ENCODE results near the gene CD82. TPM values are rescaled to one million over a fixed set of nuclear protein-coding genes. Genes with fewer than 3 reads are reported as not detected.
"Not testable (repeated sequence)": the region's sequence is repeated elsewhere in the genome, so short reads cannot be mapped to it uniquely, and the experiment has no call there.

Gene CD82
- total and polyA plus RNA-seq, 12 donors: 2.3 to 53.4 (median 17.8) TPM

DNA sequence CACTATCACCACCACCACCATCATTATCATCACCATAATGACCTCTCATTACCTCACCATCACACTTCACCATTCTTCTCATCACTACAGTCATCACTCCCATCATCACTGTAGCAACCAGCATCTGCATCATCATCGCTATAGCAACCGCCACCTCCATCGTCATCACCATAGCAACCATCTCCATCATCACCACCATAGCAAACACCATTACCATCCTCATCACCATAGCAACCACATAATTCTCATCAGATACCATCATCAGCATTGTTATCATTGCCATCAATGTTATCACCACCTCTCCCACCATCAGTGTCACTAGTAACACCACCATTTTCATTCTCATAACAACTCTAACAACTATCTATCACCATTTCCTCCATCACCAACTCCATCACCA, 23.1 kb upstream of the CD82 start:
- H3K27me3 ChIP-seq: no peaks in the 10 kb centered on the region
- H3K9me3 ChIP-seq (replicated peaks in 1 of 3): no peaks in the 10 kb centered on the region
- no peak overlapping the region for H3K4me3 ChIP-seq
- 87 to 91% (median 90%) methylated on average over 3 of the region's 3 CpGs for WGBS, 4 donors
- DNase-seq: no peak
- intact Hi-C loops (cut with DNase I): no loop called here
- no peaks in the 10 kb centered on the region for H3K36me3 ChIP-seq (replicated peaks in 1 of 2)
- H3K27ac ChIP-seq: no peak overlapping the region
- TF ChIP-seq, protein P1, sequence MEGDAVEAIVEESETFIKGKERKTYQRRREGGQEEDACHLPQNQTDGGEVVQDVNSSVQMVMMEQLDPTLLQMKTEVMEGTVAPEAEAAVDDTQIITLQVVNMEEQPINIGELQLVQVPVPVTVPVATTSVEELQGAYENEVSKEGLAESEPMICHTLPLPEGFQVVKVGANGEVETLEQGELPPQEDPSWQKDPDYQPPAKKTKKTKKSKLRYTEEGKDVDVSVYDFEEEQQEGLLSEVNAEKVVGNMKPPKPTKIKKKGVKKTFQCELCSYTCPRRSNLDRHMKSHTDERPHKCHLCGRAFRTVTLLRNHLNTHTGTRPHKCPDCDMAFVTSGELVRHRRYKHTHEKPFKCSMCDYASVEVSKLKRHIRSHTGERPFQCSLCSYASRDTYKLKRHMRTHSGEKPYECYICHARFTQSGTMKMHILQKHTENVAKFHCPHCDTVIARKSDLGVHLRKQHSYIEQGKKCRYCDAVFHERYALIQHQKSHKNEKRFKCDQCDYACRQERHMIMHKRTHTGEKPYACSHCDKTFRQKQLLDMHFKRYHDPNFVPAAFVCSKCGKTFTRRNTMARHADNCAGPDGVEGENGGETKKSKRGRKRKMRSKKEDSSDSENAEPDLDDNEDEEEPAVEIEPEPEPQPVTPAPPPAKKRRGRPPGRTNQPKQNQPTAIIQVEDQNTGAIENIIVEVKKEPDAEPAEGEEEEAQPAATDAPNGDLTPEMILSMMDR (IDR thresholded peaks at IDR 0.05): no peak
- TF ChIP-seq POLR2A (IDR thresholded peaks at IDR 0.05): no peak
- H3K4me1 ChIP-seq (replicated peaks in 1 of 2): no peaks in the 10 kb centered on the region

DNA sequence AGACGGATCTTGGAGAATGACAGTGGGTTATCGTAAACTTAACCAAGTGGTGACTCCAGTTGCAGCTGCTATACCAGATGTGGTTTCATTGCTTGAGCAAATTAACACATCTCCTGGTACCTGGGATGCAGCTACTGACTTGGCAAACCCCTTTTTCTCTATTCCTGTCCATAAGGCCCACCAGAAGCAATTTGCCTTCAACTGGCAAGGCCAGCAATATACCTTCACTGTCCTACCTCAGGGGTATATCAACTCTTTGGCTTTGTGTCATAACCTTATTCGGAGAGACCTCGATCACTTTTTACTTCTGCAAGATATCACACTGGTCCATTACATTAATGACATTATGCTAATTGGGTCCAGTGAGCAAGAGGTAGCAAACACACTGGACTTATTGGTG, 18.5 kb upstream of the CD82 start:
- intact Hi-C loops (cut with DNase I); H3K36me3 ChIP-seq (replicated peaks in 1 of 2); H3K4me1 ChIP-seq (replicated peaks in 1 of 2); H3K4me3 ChIP-seq; H3K9me3 ChIP-seq (replicated peaks in 1 of 3); DNase-seq; H3K27ac ChIP-seq; H3K27me3 ChIP-seq: not testable (repeated sequence)
- WGBS, 4 donors: 86 to 93% (median 88%) methylated on average over 4 of the region's 4 CpGs

DNA sequence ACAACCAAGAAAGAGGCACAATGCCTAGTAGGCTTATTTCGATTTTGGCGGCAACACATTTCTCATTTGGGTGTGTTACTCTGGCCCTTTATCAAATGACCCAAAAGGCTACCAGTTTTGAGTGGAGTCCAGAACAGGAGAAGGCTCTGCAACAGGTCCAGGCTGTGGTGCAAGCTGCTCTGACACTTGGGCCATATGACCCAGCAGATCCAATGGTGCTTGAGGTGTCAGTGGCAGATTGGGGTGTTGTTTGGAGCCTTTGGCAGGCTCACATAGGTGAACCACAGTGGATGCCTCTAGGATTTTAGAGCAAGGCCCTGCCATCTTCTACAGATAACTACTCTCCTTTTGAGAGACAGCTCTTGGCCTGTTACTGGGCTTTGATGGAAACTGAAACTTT, 17.9 kb upstream of the CD82 start:
- H3K4me1 ChIP-seq (replicated peaks in 1 of 2); H3K4me3 ChIP-seq; H3K27ac ChIP-seq; H3K36me3 ChIP-seq (replicated peaks in 1 of 2); H3K9me3 ChIP-seq (replicated peaks in 1 of 3); H3K27me3 ChIP-seq; DNase-seq; intact Hi-C loops (cut with DNase I): not testable (repeated sequence)
- 87 to 97% (median 94%) methylated on average over 2 of the region's 2 CpGs for WGBS, 4 donors

DNA sequence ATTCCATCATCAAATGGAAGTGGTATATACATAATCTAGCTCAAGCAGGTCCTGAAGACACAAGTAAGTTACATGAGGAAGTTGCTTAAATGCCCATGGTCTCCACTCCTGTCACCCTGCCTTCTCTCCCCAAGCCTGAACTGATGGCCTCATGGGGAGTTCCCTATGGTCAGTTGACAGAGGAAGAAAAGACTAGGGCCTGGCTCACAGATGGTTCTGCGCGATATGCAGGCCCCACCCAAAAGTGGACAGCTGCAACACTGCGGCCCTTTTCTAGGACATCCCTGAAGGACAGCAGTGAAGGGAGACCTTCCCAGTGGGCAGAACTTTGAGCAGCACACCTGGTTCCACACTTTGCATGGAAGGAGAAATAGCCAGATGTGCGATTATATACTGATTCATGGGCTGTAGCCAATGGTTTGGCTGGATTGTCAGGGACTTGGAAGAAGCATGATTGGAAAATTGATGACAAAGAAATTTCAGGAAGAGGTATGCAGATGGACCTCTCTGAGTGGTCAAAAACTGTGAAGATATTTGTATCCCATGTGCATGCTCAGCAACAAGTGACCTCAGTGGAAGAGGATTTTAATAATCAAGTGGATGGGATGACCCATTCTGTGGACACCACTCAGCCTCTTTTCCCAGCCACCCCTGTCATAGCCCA, 17.3 kb upstream of the CD82 start:
- Histone ChIP-seq H3K27ac (no peak overlapping the region), H3K36me3 (replicated peaks in 1 of 2) (no peaks in the 10 kb centered on the region), H3K9me3 (replicated peaks in 1 of 3) (no peaks in the 10 kb centered on the region), H3K4me3 (no peak overlapping the region), H3K4me1 (replicated peaks in 1 of 2) (no peaks in the 10 kb centered on the region), H3K27me3 (no peaks in the 10 kb centered on the region)
- intact Hi-C loops (cut with DNase I): no loop called here
- DNase-seq: no peak
- TF ChIP-seq, protein P1 (IDR thresholded peaks at IDR 0.05): no peak
- TF ChIP-seq POLR2A (IDR thresholded peaks at IDR 0.05): no peak
- 86 to 98% (median 89%) methylated on average over 3 to 4 of the region's 4 CpGs for WGBS, 4 donors

DNA sequence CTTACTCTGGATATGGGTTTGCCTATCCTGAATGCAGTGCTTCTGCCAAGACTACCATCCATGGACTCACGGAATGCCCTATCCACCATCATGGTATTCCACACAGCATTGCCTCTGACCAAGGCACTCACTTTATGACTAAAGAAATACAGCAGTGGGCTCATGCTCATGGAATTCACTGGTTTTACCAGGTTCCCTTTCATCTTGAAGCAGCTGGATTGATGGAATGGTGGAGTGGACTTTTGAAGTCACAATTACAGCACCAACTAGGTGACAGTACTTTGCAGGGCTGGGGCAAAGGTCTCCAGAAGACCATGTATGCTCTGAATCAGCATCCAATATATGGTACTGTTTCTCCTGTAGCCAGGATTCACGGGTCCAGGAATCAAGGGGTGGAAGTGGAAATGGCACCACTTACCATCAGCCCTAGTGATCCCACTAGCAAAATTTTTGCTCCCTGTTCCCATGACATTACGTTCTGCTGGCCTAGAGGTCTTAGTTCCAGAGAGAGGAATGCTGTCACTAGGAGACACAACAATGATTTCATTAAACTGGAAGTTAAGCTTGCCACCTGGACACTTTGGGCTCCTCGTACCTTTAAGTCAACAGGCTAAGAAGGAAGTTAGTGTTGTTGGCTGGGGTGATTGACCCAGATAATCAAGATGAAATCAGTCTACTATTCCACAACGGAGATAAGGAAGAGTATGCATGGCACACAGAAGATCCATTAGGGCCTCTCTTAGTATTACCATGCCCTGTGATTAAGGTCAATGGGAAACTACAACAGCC, 16.3 kb upstream of the CD82 start:
- H3K9me3 ChIP-seq (replicated peaks in 1 of 3); H3K4me1 ChIP-seq (replicated peaks in 1 of 2); DNase-seq; H3K36me3 ChIP-seq (replicated peaks in 1 of 2); H3K4me3 ChIP-seq; H3K27ac ChIP-seq; H3K27me3 ChIP-seq; intact Hi-C loops (cut with DNase I): not testable (repeated sequence)
- WGBS, 4 donors: 77 to 88% (median 84%) methylated on average over 5 of the region's 5 CpGs
